Activated CD8-positive, alpha-beta T cell treated with anti-CD3 and anti-CD28 coated beads, Interleukin-2, amount 10 ng/mL, durations not matched to agents 7 days and 5 days (primary cell): ENCODE data around the gene RXYLT1. TPM values are rescaled to one million over a fixed set of nuclear protein-coding genes. Genes with fewer than 3 reads are reported as not detected.
"Not testable (repeated sequence)": the region's sequence is repeated elsewhere in the genome, so short reads cannot be mapped to it uniquely, and the experiment has no call there.

Experiments
- ATAC-seq: fragments of 150-1000 bp; cut with Tn5 transposase; one replicate; pipeline ENCODE4 v1.10.0; 2021; ENCODE audit warnings: moderate library complexity
- CTCF ChIA-PET: fragments of 350-600 bp; sonication (Branson Sonifier 250); formaldehyde crosslinking; loops from one replicate; lab custom pipeline; 2021; ENCODE audit warnings: antibody characterized with exemption; lab: Charles Lee
- POLR2A ChIA-PET: fragments of 350-600 bp; sonication (Branson Sonifier 250); formaldehyde crosslinking; loops from one replicate; lab custom pipeline; 2021; ENCODE audit warnings: antibody characterized with exemption; lab: Charles Lee
- DNase-seq: peaks from one replicate; pipeline ENCODE4 v3.0.0-alpha.2; 2020
- H3K27ac Mint-ChIP-seq: one replicate; pipeline ENCODE4 v1.8.0; 2021; ENCODE audit warnings: mild to moderate bottlenecking, mixed read lengths
- H3K27me3 Mint-ChIP-seq: one replicate; pipeline ENCODE4 v1.8.0; 2021; ENCODE audit warnings: low read depth, mixed read lengths
- H3K36me3 Mint-ChIP-seq: one replicate; pipeline ENCODE4 v1.8.0; 2021; ENCODE audit warnings: low read depth, mixed read lengths
- H3K4me1 Mint-ChIP-seq: one replicate; pipeline ENCODE4 v1.8.0; 2021; ENCODE audit warnings: low read depth, mixed read lengths
- H3K4me3 Mint-ChIP-seq: one replicate; pipeline ENCODE4 v1.8.0; 2021; ENCODE audit warnings: mild to moderate bottlenecking, mixed read lengths
- H3K9me3 Mint-ChIP-seq: one replicate; pipeline ENCODE4 v1.8.0; 2022; ENCODE audit warnings: mixed read lengths; ENCODE audit not compliant: insufficient read depth
- total RNA-seq, 2 experiments: library from RNA; stranded (reverse); gene quantifications; one replicate each; pipeline ENCODE4 v1.2.3, GENCODE V29; 2021

Gene RXYLT1
- 10 to 100 TPM; 11.8 to 12.8 TPM for total RNA-seq

- Mint-ChIP-seq H3K9me3 (no peaks in the 10 kb centered on the region), H3K4me3 (peak within 1 kb of the TSS; percentile 90), H3K36me3 (peaks cover 20% of the 10 kb centered on the region), H3K27ac (peak within 1 kb of the TSS; percentile 90), H3K27me3 (peaks cover 6% of the 10 kb centered on the region), H3K4me1 (peaks cover 28% of the 10 kb centered on the region)
- POLR2A ChIA-PET = no interaction called here
- peak; percentile 94 for ATAC-seq
- CTCF ChIA-PET = no interaction called here
- peak; percentile 84 for DNase-seq
Measured at GRCh38 chr12:63779498-63780481, at the start of gene RXYLT1. Gene RXYLT1, plus strand, starts transcription at chr12:63779909. Its CDS starts 52 bp downstream, at chr12:63779961.

GRCh38 chr12:63732779-63733178 is 46.9 kb upstream of the RXYLT1 start:
- H3K27me3 Mint-ChIP-seq, H3K4me3 Mint-ChIP-seq, H3K36me3 Mint-ChIP-seq, DNase-seq, H3K4me1 Mint-ChIP-seq, H3K9me3 Mint-ChIP-seq, CTCF ChIA-PET, H3K27ac Mint-ChIP-seq, ATAC-seq, POLR2A ChIA-PET: not testable (repeated sequence)

- H3K9me3 Mint-ChIP-seq, CTCF ChIA-PET, H3K36me3 Mint-ChIP-seq, H3K4me1 Mint-ChIP-seq, H3K27me3 Mint-ChIP-seq, H3K27ac Mint-ChIP-seq, POLR2A ChIA-PET, H3K4me3 Mint-ChIP-seq, DNase-seq, ATAC-seq: not testable (repeated sequence)
Measured at GRCh38 chr12:63733585-63733984, 46.1 kb upstream of the RXYLT1 start.

GRCh38 chr12:63740551-63740950 is 39.2 kb upstream of the RXYLT1 start:
- H3K36me3 Mint-ChIP-seq, CTCF ChIA-PET, ATAC-seq, H3K27ac Mint-ChIP-seq, DNase-seq, H3K4me3 Mint-ChIP-seq, POLR2A ChIA-PET, H3K4me1 Mint-ChIP-seq, H3K27me3 Mint-ChIP-seq, H3K9me3 Mint-ChIP-seq: not testable (repeated sequence)

GRCh38 chr12:63741431-63741830 is 38.3 kb upstream of the RXYLT1 start:
- H3K36me3 Mint-ChIP-seq, H3K9me3 Mint-ChIP-seq, POLR2A ChIA-PET, DNase-seq, H3K27ac Mint-ChIP-seq, H3K27me3 Mint-ChIP-seq, CTCF ChIA-PET, ATAC-seq, H3K4me1 Mint-ChIP-seq, H3K4me3 Mint-ChIP-seq: not testable (repeated sequence)

- ATAC-seq, H3K27ac Mint-ChIP-seq, H3K36me3 Mint-ChIP-seq, H3K4me3 Mint-ChIP-seq, H3K9me3 Mint-ChIP-seq, POLR2A ChIA-PET, DNase-seq, CTCF ChIA-PET, H3K4me1 Mint-ChIP-seq, H3K27me3 Mint-ChIP-seq: not testable (repeated sequence)
Measured at GRCh38 chr12:63744110-63744509, 35.6 kb upstream of the RXYLT1 start.

- H3K36me3 Mint-ChIP-seq, CTCF ChIA-PET, H3K27ac Mint-ChIP-seq, DNase-seq, POLR2A ChIA-PET, H3K4me1 Mint-ChIP-seq, H3K9me3 Mint-ChIP-seq, ATAC-seq, H3K27me3 Mint-ChIP-seq, H3K4me3 Mint-ChIP-seq: not testable (repeated sequence)
Measured at GRCh38 chr12:63746470-63746869, 33.2 kb upstream of the RXYLT1 start.

GRCh38 chr12:63747136-63747535 is 32.6 kb upstream of the RXYLT1 start:
- H3K27ac Mint-ChIP-seq, CTCF ChIA-PET, ATAC-seq, POLR2A ChIA-PET, H3K4me1 Mint-ChIP-seq, H3K36me3 Mint-ChIP-seq, DNase-seq, H3K9me3 Mint-ChIP-seq, H3K4me3 Mint-ChIP-seq, H3K27me3 Mint-ChIP-seq: not testable (repeated sequence)

GRCh38 chr12:63747553-63747952 is 32.2 kb upstream of the RXYLT1 start:
- Mint-ChIP-seq H3K36me3 (no peaks in the 10 kb centered on the region), H3K4me1 (peaks cover 7% of the 10 kb centered on the region), H3K4me3 (no peak overlapping the region), H3K9me3 (peaks cover 6% of the 10 kb centered on the region), H3K27me3 (peaks cover 2% of the 10 kb centered on the region), H3K27ac (no peak overlapping the region)
- DNase-seq (no peak), ATAC-seq (no peak)
- CTCF ChIA-PET = no interaction called here
- POLR2A ChIA-PET = no interaction called here

GRCh38 chr12:63752283-63752682 is 27.4 kb upstream of the RXYLT1 start:
- ATAC-seq (peak; percentile 70), DNase-seq (peak; percentile 58)
- no peak overlapping the region for H3K4me3 Mint-ChIP-seq
- H3K36me3 Mint-ChIP-seq = no peaks in the 10 kb centered on the region
- POLR2A ChIA-PET = no interaction called here
- peaks cover 10% of the 10 kb centered on the region for H3K27me3 Mint-ChIP-seq
- H3K9me3 Mint-ChIP-seq = peaks cover 4% of the 10 kb centered on the region
- CTCF ChIA-PET = interaction anchor here (0.7 kb wide), 1 partner anchor 1673 kb away, joined by 3 read pairs; no protein-coding TSS in a partner anchor
- no peak overlapping the region for H3K27ac Mint-ChIP-seq
- H3K4me1 Mint-ChIP-seq = peaks cover 11% of the 10 kb centered on the region

- peaks cover 11% of the 10 kb centered on the region for H3K4me1 Mint-ChIP-seq
- POLR2A ChIA-PET = no interaction called here
- ATAC-seq (no peak), DNase-seq (no peak)
- no peak overlapping the region for H3K4me3 Mint-ChIP-seq
- H3K36me3 Mint-ChIP-seq = no peaks in the 10 kb centered on the region
- H3K9me3 Mint-ChIP-seq = no peaks in the 10 kb centered on the region
- peaks cover 10% of the 10 kb centered on the region for H3K27me3 Mint-ChIP-seq
- no peak overlapping the region for H3K27ac Mint-ChIP-seq
- CTCF ChIA-PET = interaction anchor here (0.7 kb wide), 1 partner anchor 1674 kb away, joined by 3 read pairs; no protein-coding TSS in a partner anchor
Measured at GRCh38 chr12:63752841-63753240, 26.9 kb upstream of the RXYLT1 start.

- no peak for ATAC-seq
- POLR2A ChIA-PET = no interaction called here
- Mint-ChIP-seq H3K27me3 (peaks cover 13% of the 10 kb centered on the region), H3K36me3 (no peaks in the 10 kb centered on the region), H3K4me3 (no peak overlapping the region), H3K27ac (no peak overlapping the region), H3K4me1 (peaks cover 11% of the 10 kb centered on the region), H3K9me3 (no peaks in the 10 kb centered on the region)
- no peak for DNase-seq
- CTCF ChIA-PET = no interaction called here
Measured at GRCh38 chr12:63753743-63754142, 26.0 kb upstream of the RXYLT1 start.
